Naive thymus-derived CD4-positive, alpha-beta T cell (primary cell): ENCODE measurements around the gene ASB13. TPM values are rescaled to one million over a fixed set of nuclear protein-coding genes. Genes with fewer than 3 reads are reported as not detected.
A peak's percentile ranks its signal among the peaks of the same experiment; 100 is the strongest.

Source experiments
- ATAC-seq: fragments of 150-1000 bp; cut with Tn5 transposase; 2 replicates; pipeline ENCODE4 v1.10.0; 2021; ENCODE audit warnings: mild to moderate bottlenecking, moderate library complexity
- CTCF ChIA-PET: fragments of 350-600 bp; sonication (Branson Sonifier 250); formaldehyde crosslinking; loops from one replicate; lab custom pipeline; 2021; ENCODE audit warnings: antibody characterized with exemption; lab: Charles Lee
- POLR2A ChIA-PET: fragments of 350-600 bp; sonication (Branson Sonifier 250); formaldehyde crosslinking; loops from one replicate; lab custom pipeline; 2021; ENCODE audit warnings: antibody characterized with exemption, inconsistent platforms; lab: Charles Lee
- DNase-seq, 9 donors: peaks; one replicate each; pipeline versions ENCODE4 v3.0.0 to v3.0.0-alpha.2; 2020 to 2022; ENCODE audit warnings: mixed read lengths in 1 of 9
- H3K27ac ChIP-seq: one replicate; pipeline ENCODE4 v1.7.0; 2013; ENCODE audit warnings: mild to moderate bottlenecking, low read depth, low read length, moderate library complexity
- H3K27me3 ChIP-seq, 2 donors: one replicate each; pipeline ENCODE4 v1.7.0; 2013; ENCODE audit warnings: low read length in 2 of 2, mild to moderate bottlenecking in 2 of 2, moderate library complexity in 2 of 2; ENCODE audit not compliant: control insufficient read depth in 2 of 2, insufficient read depth in 2 of 2
- H3K36me3 ChIP-seq, 3 experiments: 1 replicate in 2 of 3; 2 replicates in 1 of 3; pipeline ENCODE4 v1.7.0; 2013; ENCODE audit warnings: low read length in 3 of 3, mild to moderate bottlenecking in 3 of 3, moderate library complexity in 1 of 3; ENCODE audit not compliant: insufficient read depth in 3 of 3, control insufficient read depth in 2 of 3
- H3K4me1 ChIP-seq, 2 donors: one replicate each; pipeline ENCODE4 v1.7.0; 2013; ENCODE audit warnings: low read length in 2 of 2, mild to moderate bottlenecking in 2 of 2, moderate library complexity in 1 of 2; ENCODE audit not compliant: control insufficient read depth in 2 of 2, insufficient read depth in 2 of 2
- H3K4me3 ChIP-seq: 2 replicates; pipeline ENCODE4 v1.7.0; 2013; ENCODE audit warnings: mild to moderate bottlenecking, low read length
- H3K9me3 ChIP-seq, 3 experiments: 1 replicate in 2 of 3; 2 replicates in 1 of 3; pipeline ENCODE4 v1.7.0; 2013; ENCODE audit warnings: low read length in 3 of 3; ENCODE audit not compliant: control insufficient read depth in 2 of 3
- H3K27ac Mint-ChIP-seq, 9 donors: one replicate each; pipeline ENCODE4 v1.8.0; 2020 to 2022; ENCODE audit warnings: mixed read lengths in 9 of 9, mild to moderate bottlenecking in 8 of 9, moderate library complexity in 5 of 9, inconsistent platforms in 2 of 9
- H3K27me3 Mint-ChIP-seq, 5 donors: one replicate each; pipeline ENCODE4 v1.8.0; 2021 to 2022; ENCODE audit warnings: mixed read lengths in 5 of 5, mild to moderate bottlenecking in 1 of 5
- H3K36me3 Mint-ChIP-seq, 5 donors: one replicate each; pipeline ENCODE4 v1.8.0; 2020 to 2022; ENCODE audit warnings: mixed read lengths in 5 of 5, mild to moderate bottlenecking in 3 of 5, inconsistent platforms in 1 of 5
- H3K4me1 Mint-ChIP-seq, 7 donors: one replicate each; pipeline ENCODE4 v1.8.0; 2020 to 2022; ENCODE audit warnings: mixed read lengths in 7 of 7, mild to moderate bottlenecking in 3 of 7, inconsistent platforms in 1 of 7
- H3K4me3 Mint-ChIP-seq, 10 donors: one replicate each; pipeline ENCODE4 v1.8.0; 2020 to 2022; ENCODE audit warnings: mild to moderate bottlenecking in 10 of 10, mixed read lengths in 10 of 10, moderate library complexity in 6 of 10, inconsistent platforms in 2 of 10
- H3K9me3 Mint-ChIP-seq, 11 donors: one replicate each; pipeline ENCODE4 v1.8.0; 2020 to 2022; ENCODE audit warnings: mixed read lengths in 11 of 11, mild to moderate bottlenecking in 4 of 11, inconsistent platforms in 1 of 11, moderate library complexity in 1 of 11
- intact Hi-C, 2 donors: fragments of 100-400 bp; cut with micrococcal nuclease; formaldehyde crosslinking; loops; one replicate each; pipeline ENCODE4 v1.15.1; 2023
- polyA plus RNA-seq, 2 donors: library from polyadenylated mRNA; unstranded; fragments of 300-500 nt; fragmentation: Illumina TruSeq; gene quantifications; one replicate each; pipeline ENCODE4 v1.2.3, GENCODE V29; 2021
- total RNA-seq, 6 experiments: library from RNA in 5 of 6; stranded (reverse) in 5 of 6; gene quantifications; 1 replicate in 5 of 6; 2 replicates in 1 of 6; pipeline ENCODE4 v1.2.3 and lab custom pipeline; 2021 to 2026

The ASB13 gene
- total and polyA plus RNA-seq, 7 experiments from 2014 or later = 8.0 to 23.4 (median 15.7) TPM

- Mint-ChIP-seq H3K27me3 (peaks cover 0 to 11% (median 4%) of the 10 kb centered on the region in 5 donors), H3K27ac (no peak overlapping the region), H3K9me3 (no peaks in the 10 kb centered on the region), H3K4me3 (no peak overlapping the region), H3K4me1 (peaks cover 5 to 22% (median 16%) of the 10 kb centered on the region in 7 donors), H3K36me3 (no peaks in the 10 kb centered on the region)
- intact Hi-C loops = loop anchor here in 1 of 2 donors (2.0 to 5.0 kb wide), 3 partner anchors 35 to 345 kb away; partner anchors contain the start of genes ASB13 and IL15RA
- H3K36me3 ChIP-seq = no peaks in the 10 kb centered on the region
- ChIA-PET CTCF (no interaction called here), POLR2A (no interaction called here)
- no peak for ATAC-seq
- H3K27me3 ChIP-seq = peaks cover 0 to 4% of the 10 kb centered on the region in 2 donors
- H3K4me1 ChIP-seq = peaks cover 3 to 10% of the 10 kb centered on the region in 2 donors
- no peak for DNase-seq
- H3K4me3 ChIP-seq = no peak overlapping the region
- no peak overlapping the region for H3K27ac ChIP-seq
- H3K9me3 ChIP-seq = no peaks in the 10 kb centered on the region
These were observed 34.5 kb downstream of the ASB13 start for GRCh38 chr10:5631936-5632335.

DNA sequence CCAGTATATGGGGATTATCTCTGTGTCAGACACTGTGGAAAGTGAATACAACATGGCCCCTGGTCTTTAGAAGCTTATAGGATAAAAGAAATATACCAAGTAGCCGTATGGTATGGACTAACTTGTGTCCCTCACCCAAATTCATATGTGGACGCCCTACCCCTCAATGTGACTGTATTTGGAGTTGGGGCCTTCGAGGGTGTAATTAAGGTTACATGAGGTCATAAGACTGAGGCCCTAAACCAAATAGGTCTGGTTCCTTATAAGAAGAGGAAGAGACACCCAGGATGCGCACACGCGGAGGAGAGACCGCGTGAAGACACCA lies 36.3 kb downstream of the ASB13 start:
- intact Hi-C loops = loop anchor here in 1 of 2 donors (1.0 to 5.0 kb wide), 5 partner anchors 37 to 347 kb away; partner anchors contain the start of genes ASB13 and IL15RA
- Mint-ChIP-seq H3K9me3 (no peaks in the 10 kb centered on the region), H3K4me3 (peak overlapping the region in 5 of 10 donors; percentile 28 to 63 (median 53)), H3K36me3 (no peaks in the 10 kb centered on the region), H3K4me1 (peaks cover 5 to 22% (median 16%) of the 10 kb centered on the region in 7 donors), H3K27ac (peak overlapping the region in 2 of 9 donors; percentile 38 to 53), H3K27me3 (peaks cover 0 to 11% (median 4%) of the 10 kb centered on the region in 5 donors)
- DNase-seq = peak in 1 of 9 donors; percentile 10
- peaks cover 3 to 10% of the 10 kb centered on the region in 2 donors for H3K4me1 ChIP-seq
- H3K4me3 ChIP-seq = no peak overlapping the region
- no peak overlapping the region for H3K27ac ChIP-seq
- CTCF ChIA-PET = interaction anchor here (0.6 to 13.9 kb wide), 12 partner anchors 9 to 816 kb away, joined by 3 to 340 read pairs (median 5); no protein-coding TSS in a partner anchor
- H3K9me3 ChIP-seq = no peaks in the 10 kb centered on the region
- peaks cover 0 to 4% of the 10 kb centered on the region in 2 donors for H3K27me3 ChIP-seq
- POLR2A ChIA-PET = interaction anchor here (1.0 to 1.2 kb wide), 2 partner anchors 184 to 248 kb away, joined by 5 to 6 read pairs; no protein-coding TSS in a partner anchor
- H3K36me3 ChIP-seq = no peaks in the 10 kb centered on the region
- ATAC-seq = no peak

- Mint-ChIP-seq H3K4me1 (peaks cover 5 to 22% (median 16%) of the 10 kb centered on the region in 7 donors), H3K27me3 (peaks cover 0 to 11% (median 4%) of the 10 kb centered on the region in 5 donors), H3K36me3 (no peaks in the 10 kb centered on the region), H3K27ac (peak overlapping the region in 3 of 9 donors; percentile 38 to 82 (median 53)), H3K4me3 (peak overlapping the region in 9 of 10 donors; percentile 28 to 63 (median 53)), H3K9me3 (no peaks in the 10 kb centered on the region)
- Histone ChIP-seq H3K27ac (no peak overlapping the region), H3K36me3 (no peaks in the 10 kb centered on the region), H3K9me3 (no peaks in the 10 kb centered on the region), H3K27me3 (peaks cover 0 to 4% of the 10 kb centered on the region in 2 donors), H3K4me1 (peaks cover 3 to 10% of the 10 kb centered on the region in 2 donors), H3K4me3 (no peak overlapping the region)
- CTCF ChIA-PET = interaction anchor here (0.6 to 13.9 kb wide), 15 partner anchors 8 to 896 kb away, joined by 3 to 340 read pairs (median 5); no protein-coding TSS in a partner anchor
- ATAC-seq (peak; percentile 99), DNase-seq (peak; percentile 63 to 89 (median 82))
- POLR2A ChIA-PET = interaction anchor here (0.6 to 1.2 kb wide), 3 partner anchors 183 to 514 kb away, joined by 3 to 6 read pairs (median 5); no protein-coding TSS in a partner anchor
- intact Hi-C loops = loop anchor here (1.0 to 10.0 kb wide), 9 partner anchors 38 to 815 kb away; partner anchors contain the start of genes ASB13 (in 2 of the 2), IL15RA (in 1 of the 2) and TASOR2 (in 1 of the 2)
These were observed 36.9 kb downstream of the ASB13 start for GRCh38 chr10:5629303-5630111.

DNA sequence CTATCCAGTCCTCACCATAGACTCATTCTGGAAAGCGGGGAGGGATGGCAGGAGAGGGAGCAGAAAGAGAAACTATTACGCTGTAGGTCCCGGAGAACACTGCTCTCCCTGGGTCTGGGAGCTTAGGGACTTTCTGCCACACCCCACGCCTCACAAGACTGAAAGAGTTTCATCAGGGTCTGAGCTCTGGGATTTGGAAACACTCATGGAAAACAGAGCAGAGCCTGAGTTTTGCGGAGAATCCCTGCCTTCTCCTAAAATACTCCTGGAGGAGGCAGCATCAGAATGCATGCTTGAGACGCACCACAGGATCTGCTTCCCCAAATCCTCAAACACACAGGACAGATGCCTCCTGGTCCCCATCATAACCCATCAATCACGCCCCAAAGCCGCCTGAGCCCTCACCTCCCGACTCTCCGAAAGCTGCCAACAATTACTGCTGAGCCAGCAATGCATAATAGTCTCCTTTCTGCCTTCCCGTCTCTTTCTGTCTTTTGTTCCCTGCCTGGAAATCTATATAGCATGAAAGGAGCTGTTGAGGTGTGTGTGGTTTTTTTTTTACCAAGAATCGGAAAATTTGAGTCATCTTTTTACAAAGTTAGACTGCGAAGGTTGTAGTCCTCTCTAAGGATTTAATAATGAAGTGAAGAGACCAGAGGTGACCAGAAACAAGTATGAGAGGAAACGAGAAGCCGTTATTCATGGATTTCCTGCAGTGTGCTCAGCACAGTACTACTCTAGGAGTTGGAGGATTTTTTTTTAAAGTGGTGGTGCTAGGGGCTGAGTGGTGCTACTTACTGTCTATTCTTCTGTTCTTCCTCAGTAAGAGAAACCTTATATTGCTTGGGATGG lies 37.7 kb downstream of the ASB13 start:
- no peaks in the 10 kb centered on the region for H3K36me3 Mint-ChIP-seq
- H3K27ac Mint-ChIP-seq = peak overlapping the region in 6 of 9 donors; percentile 11 to 82 (median 30)
- no peak overlapping the region for H3K4me3 ChIP-seq
- H3K9me3 Mint-ChIP-seq = no peaks in the 10 kb centered on the region
- no peaks in the 10 kb centered on the region for H3K36me3 ChIP-seq
- H3K27ac ChIP-seq = no peak overlapping the region
- CTCF ChIA-PET = interaction anchor here (0.7 to 13.9 kb wide), 7 partner anchors 74 to 895 kb away, joined by 3 to 340 read pairs (median 5); no protein-coding TSS in a partner anchor
- intact Hi-C loops = loop anchor here (1.0 to 10.0 kb wide), 6 partner anchors 39 to 814 kb away; partner anchors contain the start of genes ASB13 (in 1 of the 2) and TASOR2 (in 1 of the 2)
- no peaks in the 10 kb centered on the region for H3K9me3 ChIP-seq
- POLR2A ChIA-PET = interaction anchor here (0.6 to 8.1 kb wide), 2 partner anchors 185 to 515 kb away, joined by 3 to 78 read pairs; no protein-coding TSS in a partner anchor
- ATAC-seq (no peak), DNase-seq (peak in 2 of 9 donors; percentile 5 to 34)
- peak overlapping the region in 8 of 10 donors; percentile 2 to 63 (median 36) for H3K4me3 Mint-ChIP-seq
- H3K27me3 ChIP-seq = peaks cover 0 to 4% of the 10 kb centered on the region in 2 donors
- H3K27me3 Mint-ChIP-seq = peaks cover 0 to 11% (median 4%) of the 10 kb centered on the region in 5 donors
- peaks cover 3 to 10% of the 10 kb centered on the region in 2 donors for H3K4me1 ChIP-seq
- H3K4me1 Mint-ChIP-seq = peaks cover 5 to 22% (median 16%) of the 10 kb centered on the region in 7 donors

DNA sequence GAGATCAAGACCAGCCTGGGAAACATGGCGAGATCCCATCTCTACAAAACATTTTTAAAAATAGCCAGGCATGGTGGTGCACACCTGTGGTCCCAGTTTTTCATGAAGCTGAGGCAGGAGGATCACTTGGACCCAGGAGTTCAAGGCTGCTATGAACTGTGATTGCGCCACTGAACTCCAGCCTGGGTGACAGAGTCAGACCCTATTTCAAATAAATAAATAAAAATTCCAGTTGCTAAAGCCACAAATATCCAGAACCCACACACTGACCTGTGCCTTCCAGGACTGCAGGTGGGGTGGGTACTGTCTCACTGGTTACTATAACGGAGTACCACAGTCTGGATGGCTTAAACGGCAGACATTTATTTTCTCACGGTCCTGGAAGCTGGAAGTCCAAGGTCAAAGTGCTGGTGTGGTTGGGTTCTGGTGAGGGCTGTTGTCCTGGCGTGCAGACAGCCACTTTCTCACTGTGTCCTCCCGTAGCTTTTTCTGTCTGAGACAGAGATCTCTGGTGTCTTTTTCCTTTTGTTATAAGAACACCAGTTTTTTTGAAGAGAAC lies 38.8 kb downstream of the ASB13 start:
- peaks cover 3 to 10% of the 10 kb centered on the region in 2 donors for H3K4me1 ChIP-seq
- ChIA-PET POLR2A (interaction anchor here (8.1 kb wide), 1 partner anchor 184 kb away, joined by 78 read pairs; no protein-coding TSS in a partner anchor), CTCF (interaction anchor here (0.6 to 13.9 kb wide), 3 partner anchors 9 to 185 kb away, joined by 3 to 340 read pairs (median 3); no protein-coding TSS in a partner anchor)
- ATAC-seq = no peak
- H3K9me3 ChIP-seq = no peaks in the 10 kb centered on the region
- Mint-ChIP-seq H3K9me3 (no peaks in the 10 kb centered on the region), H3K4me3 (no peak overlapping the region), H3K27me3 (peaks cover 0 to 5% (median 4%) of the 10 kb centered on the region in 5 donors), H3K27ac (no peak overlapping the region), H3K36me3 (no peaks in the 10 kb centered on the region), H3K4me1 (peaks cover 5 to 22% (median 16%) of the 10 kb centered on the region in 7 donors)
- no peak overlapping the region for H3K4me3 ChIP-seq
- H3K27ac ChIP-seq = no peak overlapping the region
- intact Hi-C loops = loop anchor here (5.0 to 10.0 kb wide), 4 partner anchors 40 to 813 kb away; partner anchors contain the start of genes ASB13 (in 1 of the 2) and TASOR2 (in 1 of the 2)
- H3K27me3 ChIP-seq = peaks cover 0 to 4% of the 10 kb centered on the region in 2 donors
- no peaks in the 10 kb centered on the region for H3K36me3 ChIP-seq
- DNase-seq = no peak
